GM12865 (cell line): ENCODE data around the gene TOMM7.

Experiments used
- DNase-seq: peaks from one replicate; pipeline ENCODE4 v3.0.0; 2010; ENCODE audit warnings: low read depth
- H3K4me3 ChIP-seq: 2 replicates; pipeline ENCODE4 v1.5.1; 2011; ENCODE audit warnings: mild to moderate bottlenecking, low read depth, low read length, control low read depth
- CTCF ChIP-seq: IDR thresholded peaks from 2 replicates; pipeline ENCODE4 v1.5.1; 2011; ENCODE audit warnings: low read length, control low read depth, low read depth, inconsistent platforms; ENCODE audit not compliant: insufficient read depth; ENCODE audit errors: missing control alignments

The TOMM7 gene

DNA sequence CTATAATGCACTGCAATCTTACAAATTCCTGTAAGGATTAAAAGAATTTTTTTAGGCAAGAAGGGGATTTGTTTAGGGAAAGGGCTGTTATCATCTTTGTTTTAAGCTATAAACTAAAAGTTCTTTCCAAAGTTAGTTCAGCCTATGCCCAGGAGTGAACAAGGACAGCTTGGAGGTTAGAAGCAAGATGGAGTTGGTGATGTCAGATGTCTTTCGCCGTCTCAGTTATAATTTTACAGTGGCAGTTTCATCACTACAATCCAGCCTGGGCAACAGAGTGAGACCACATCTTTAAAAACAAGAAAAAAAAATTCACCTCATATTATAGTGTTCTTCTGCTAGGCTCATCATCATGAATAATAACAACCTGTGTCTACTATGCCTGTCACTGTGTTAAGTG is 2.1 kb upstream of the TOMM7 start:
- DNase-seq: no peak
- TF ChIP-seq CTCF: no peak
- no peak overlapping the region for H3K4me3 ChIP-seq

- DNase-seq: no peak
- peak overlapping the region; percentile 91 for H3K4me3 ChIP-seq
- no peak for TF ChIP-seq CTCF
Measured at GRCh38 chr7:22823142-22823497, 471 bp upstream of the TOMM7 start.

GRCh38 chr7:22821702-22822485 is 755 bp downstream of the TOMM7 start:
- TF ChIP-seq CTCF: no peak
- DNase-seq: no peak
- H3K4me3 ChIP-seq: peak overlapping the region; percentile 91

DNA sequence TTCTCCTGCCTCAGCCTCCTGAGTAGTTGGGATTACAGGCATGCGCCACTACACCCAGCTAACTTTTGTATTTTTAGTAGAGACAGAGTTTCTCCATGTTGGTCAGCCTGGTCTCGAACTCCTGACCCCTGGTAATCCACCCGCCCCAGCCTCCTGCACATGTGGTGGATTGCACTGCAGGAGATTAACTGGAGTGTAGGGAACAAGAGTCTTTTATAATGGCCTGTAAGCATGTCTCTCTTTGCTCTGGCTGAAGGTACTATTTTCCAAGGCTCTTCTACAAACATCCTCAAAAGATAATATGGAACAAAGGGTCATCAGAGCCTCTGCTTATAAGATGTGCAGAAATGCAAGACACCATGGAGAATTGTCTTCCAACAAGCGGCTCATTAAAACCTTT is 3.2 kb downstream of the TOMM7 start:
- no peak overlapping the region for H3K4me3 ChIP-seq
- DNase-seq: no peak
- TF ChIP-seq CTCF: no peak

DNA sequence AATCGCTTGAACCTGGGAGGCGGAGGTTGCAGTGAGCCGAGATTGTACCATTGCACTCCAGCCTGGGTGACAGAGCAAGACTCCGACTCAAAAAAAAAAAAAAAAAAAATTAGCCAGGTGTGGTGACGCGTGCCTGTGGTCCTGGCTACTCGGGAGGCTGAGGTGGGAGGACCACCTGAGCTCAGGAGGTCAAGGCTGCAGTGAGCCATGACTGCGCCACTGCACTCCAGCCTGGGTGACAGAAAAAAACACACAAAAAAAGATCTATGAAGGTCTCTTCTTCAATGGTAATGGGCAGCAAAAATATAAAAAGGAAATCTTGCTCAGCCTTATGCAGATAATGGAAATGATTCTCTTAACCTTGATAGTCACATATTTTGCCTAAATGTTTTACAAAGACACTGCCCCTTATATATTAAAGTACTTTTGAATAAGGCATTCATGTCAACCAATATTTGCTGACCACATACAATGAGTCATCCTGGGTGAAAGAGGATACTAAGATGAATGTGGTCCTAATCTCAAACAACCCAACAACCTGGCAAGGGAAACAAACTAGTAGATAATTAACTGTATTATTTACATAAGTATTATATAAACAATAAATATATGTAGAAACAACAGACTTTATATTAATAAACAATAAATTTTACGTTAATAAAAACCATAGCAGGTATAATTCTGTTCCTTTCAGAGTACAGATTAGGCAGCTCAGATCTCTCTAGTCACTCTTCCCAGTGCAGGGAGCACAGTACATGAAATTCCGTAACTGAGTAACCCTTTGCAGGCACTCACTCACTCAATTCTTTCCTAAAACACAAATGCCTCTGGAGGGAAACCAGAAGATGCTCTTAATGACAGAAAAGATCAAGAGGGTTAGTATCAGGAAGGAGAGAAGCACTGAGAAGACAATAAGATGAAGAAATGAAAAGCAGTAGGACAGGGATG is 8.1 kb downstream of the TOMM7 start:
- DNase-seq: no peak
- H3K4me3 ChIP-seq: no peak overlapping the region
- TF ChIP-seq CTCF: no peak

- DNase-seq: no peak
- no peak for TF ChIP-seq CTCF
- H3K4me3 ChIP-seq: no peak overlapping the region
Measured at GRCh38 chr7:22812353-22812752, 10.3 kb downstream of the TOMM7 start.
